Common myeloid progenitor, CD34-positive (primary cell): ENCODE measurements around the gene LRRC4C.
"Not testable (repeated sequence)": the region's sequence is repeated elsewhere in the genome, so short reads cannot be mapped to it uniquely, and the experiment has no call there.

Source experiments
- CTCF ChIA-PET: fragments of 350-600 bp; sonication (Branson Sonifier 250); formaldehyde crosslinking; loops from one replicate; lab custom pipeline; 2021; ENCODE audit warnings: antibody characterized with exemption; lab: Charles Lee
- POLR2A ChIA-PET: fragments of 350-600 bp; sonication (Branson Sonifier 250); formaldehyde crosslinking; loops from one replicate; lab custom pipeline; 2021; ENCODE audit warnings: antibody characterized with exemption; lab: Charles Lee
- DNase-seq, 3 donors: peaks; one replicate each; pipeline versions ENCODE4 v3.0.0 to v3.0.0-alpha.2; 2013
- H3K27ac ChIP-seq, 2 experiments: 1 replicate in 1 of 2; 2 replicates in 1 of 2; pipeline ENCODE4 v1.7.0; 2013; ENCODE audit warnings: inconsistent platforms in 2 of 2, low read length in 2 of 2, mild to moderate bottlenecking in 2 of 2, low read depth in 1 of 2, moderate library complexity in 1 of 2; ENCODE audit not compliant: severe bottlenecking in 2 of 2, insufficient read depth in 1 of 2, poor library complexity in 1 of 2
- H3K27me3 ChIP-seq, 5 experiments: replicated peaks in 2 of 5; 1 replicate in 3 of 5; 2 replicates in 2 of 5; pipeline versions ENCODE4 v1.6.1 to v1.7.0; 2013; ENCODE audit warnings: low read length in 4 of 5, mild to moderate bottlenecking in 2 of 5, moderate library complexity in 2 of 5, inconsistent platforms in 1 of 5; ENCODE audit not compliant: insufficient read depth in 5 of 5, control insufficient read depth in 4 of 5
- H3K36me3 ChIP-seq, 4 experiments: 1 replicate in 2 of 4; 2 replicates in 2 of 4; pipeline versions ENCODE4 v1.6.1 to v1.7.0; 2013; ENCODE audit warnings: low read length in 3 of 4, control low read depth in 1 of 4, mild to moderate bottlenecking in 1 of 4; ENCODE audit not compliant: control insufficient read depth in 4 of 4, insufficient read depth in 4 of 4
- H3K4me1 ChIP-seq, 4 experiments: 1 replicate in 3 of 4; 2 replicates in 1 of 4; pipeline versions ENCODE4 v1.6.1 to v1.7.1; 2013; ENCODE audit warnings: low read length in 3 of 4, mild to moderate bottlenecking in 3 of 4, control low read depth in 1 of 4, inconsistent platforms in 1 of 4, moderate library complexity in 1 of 4; ENCODE audit not compliant: control insufficient read depth in 4 of 4, insufficient read depth in 4 of 4; ENCODE audit errors: control extremely low read depth in 1 of 4
- H3K4me3 ChIP-seq, 7 experiments: 1 replicate in 4 of 7; 2 replicates in 3 of 7; pipeline versions ENCODE4 v1.5.1 to v1.7.0; 2013; ENCODE audit warnings: mild to moderate bottlenecking in 7 of 7, low read length in 6 of 7, moderate library complexity in 6 of 7, inconsistent platforms in 2 of 7, low read depth in 2 of 7, control low read depth in 1 of 7; ENCODE audit not compliant: insufficient read depth in 4 of 7, control insufficient read depth in 1 of 7; ENCODE audit errors: extremely low read depth in 1 of 7
- H3K9me3 ChIP-seq, 5 experiments: 1 replicate in 4 of 5; 2 replicates in 1 of 5; pipeline versions ENCODE4 v1.6.1 to v1.7.1; 2013; ENCODE audit warnings: low read length in 4 of 5, mild to moderate bottlenecking in 2 of 5, inconsistent platforms in 1 of 5, low read depth in 1 of 5, moderate library complexity in 1 of 5; ENCODE audit not compliant: control insufficient read depth in 4 of 5, insufficient read depth in 2 of 5; ENCODE audit errors: control extremely low read depth in 1 of 5
- WGBS: methylation state at CpG from one replicate; pipeline ENCODE4 v1.1.5; 2013; ENCODE audit not compliant: insufficient coverage; 5-methylcytosine and 5-hydroxymethylcytosine counted together

The LRRC4C gene

DNA sequence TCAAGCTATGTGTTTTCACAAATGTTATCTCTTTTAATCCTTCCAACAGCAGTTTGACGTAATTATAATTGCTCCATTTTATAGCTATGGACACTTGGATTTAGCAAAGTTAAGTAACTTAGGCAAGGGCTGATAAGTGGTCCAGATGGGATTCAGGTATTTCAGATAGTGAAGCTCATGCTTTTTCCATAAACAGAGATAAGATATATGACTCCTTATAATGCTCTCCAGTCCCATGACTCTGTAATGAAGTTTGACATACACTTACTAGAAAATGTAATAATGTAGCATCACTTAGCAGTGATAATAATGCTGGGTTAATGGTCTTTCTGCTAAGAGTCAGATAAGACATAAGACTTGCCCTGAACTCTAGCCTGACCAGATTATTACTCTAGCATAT is 892.1 kb downstream of the LRRC4C start:
- no CpG with 5 or more reads among the region's 1 CpG for WGBS
- Histone ChIP-seq H3K27ac (no peak overlapping the region), H3K27me3 (no peaks in the 10 kb centered on the region), H3K4me1 (no peaks in the 10 kb centered on the region), H3K36me3 (no peaks in the 10 kb centered on the region), H3K4me3 (no peak overlapping the region), H3K9me3 (no peaks in the 10 kb centered on the region)
- no peak for DNase-seq
- ChIA-PET CTCF (no interaction called here), POLR2A (no interaction called here)

DNA sequence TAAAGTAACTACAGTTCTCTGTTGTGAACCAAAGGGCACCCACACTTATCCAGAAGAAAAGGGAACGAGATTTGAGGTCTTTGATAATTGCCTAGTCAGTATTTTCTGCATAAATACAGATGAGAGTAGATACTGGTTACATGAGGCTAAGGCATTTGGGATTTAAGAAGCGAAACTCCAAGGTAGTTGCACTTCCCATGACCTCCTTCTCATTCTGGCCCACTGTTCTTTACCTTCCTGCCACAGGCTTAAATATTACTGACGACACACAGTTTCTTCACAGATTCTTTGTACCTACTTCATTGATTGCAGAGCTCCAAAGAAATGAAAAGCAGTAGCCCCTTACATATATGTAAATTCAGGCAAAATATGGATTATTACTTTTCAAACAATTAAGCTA is 915.3 kb downstream of the LRRC4C start:
- no peak for DNase-seq
- Histone ChIP-seq H3K27me3 (no peaks in the 10 kb centered on the region), H3K27ac (no peak overlapping the region), H3K9me3 (no peaks in the 10 kb centered on the region), H3K4me3 (no peak overlapping the region), H3K36me3 (no peaks in the 10 kb centered on the region), H3K4me1 (no peaks in the 10 kb centered on the region)
- POLR2A ChIA-PET: no interaction called here
- 100% methylated on average over 1 of the region's 3 CpGs for WGBS
- CTCF ChIA-PET: no interaction called here

DNA sequence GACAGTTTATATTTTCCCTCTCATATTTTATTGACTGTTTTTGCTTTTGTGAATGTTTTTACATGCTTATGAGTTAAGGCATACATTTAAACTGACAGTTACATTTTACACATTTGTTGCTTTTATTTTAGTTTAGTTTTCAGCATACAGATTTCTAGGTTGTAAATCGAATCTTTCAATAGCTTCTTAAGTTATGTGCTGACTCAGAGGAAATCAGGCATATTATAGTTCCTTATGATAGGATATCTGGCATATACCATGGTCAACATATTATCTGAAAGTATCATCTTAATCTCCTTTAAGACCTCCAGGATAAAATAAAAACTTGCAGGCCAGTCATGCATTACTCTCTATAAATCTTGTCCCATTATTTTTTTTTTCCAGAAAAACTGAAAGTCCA is 916.6 kb downstream of the LRRC4C start:
- no peak for DNase-seq
- no peaks in the 10 kb centered on the region for H3K4me1 ChIP-seq
- CTCF ChIA-PET: no interaction called here
- H3K27me3 ChIP-seq: no peaks in the 10 kb centered on the region
- POLR2A ChIA-PET: no interaction called here
- H3K27ac ChIP-seq: no peak overlapping the region
- no peaks in the 10 kb centered on the region for H3K9me3 ChIP-seq
- H3K36me3 ChIP-seq: no peaks in the 10 kb centered on the region
- WGBS: no CpG with 5 or more reads among the region's 1 CpG
- no peak overlapping the region for H3K4me3 ChIP-seq

DNA sequence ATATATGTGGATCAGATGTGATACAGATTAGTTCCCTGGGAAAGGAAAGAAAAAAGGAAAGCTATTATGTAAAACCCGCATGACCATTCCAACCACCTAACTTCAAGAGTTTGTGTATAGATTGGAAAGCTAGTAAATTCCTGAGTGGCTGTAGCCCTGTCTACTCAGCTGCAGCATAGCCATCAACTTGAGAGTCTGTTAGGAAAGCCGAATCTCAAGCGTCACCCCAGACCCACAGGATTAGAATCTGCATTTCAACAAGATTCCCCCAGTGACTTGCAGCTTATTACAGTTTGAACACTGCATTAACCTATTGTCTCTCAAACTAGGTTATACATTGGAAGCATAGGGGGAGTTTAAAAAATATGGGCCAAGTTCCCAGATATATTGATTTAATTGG is 921.7 kb downstream of the LRRC4C start:
- H3K4me1 ChIP-seq: no peaks in the 10 kb centered on the region
- POLR2A ChIA-PET: no interaction called here
- no peaks in the 10 kb centered on the region for H3K9me3 ChIP-seq
- H3K27ac ChIP-seq: no peak overlapping the region
- CTCF ChIA-PET: no interaction called here
- no peaks in the 10 kb centered on the region for H3K36me3 ChIP-seq
- whole genome bisulfite sequencing: 83% methylated on average over 2 of the region's 3 CpGs
- no peak overlapping the region for H3K4me3 ChIP-seq
- no peak for DNase-seq
- H3K27me3 ChIP-seq: no peaks in the 10 kb centered on the region

DNA sequence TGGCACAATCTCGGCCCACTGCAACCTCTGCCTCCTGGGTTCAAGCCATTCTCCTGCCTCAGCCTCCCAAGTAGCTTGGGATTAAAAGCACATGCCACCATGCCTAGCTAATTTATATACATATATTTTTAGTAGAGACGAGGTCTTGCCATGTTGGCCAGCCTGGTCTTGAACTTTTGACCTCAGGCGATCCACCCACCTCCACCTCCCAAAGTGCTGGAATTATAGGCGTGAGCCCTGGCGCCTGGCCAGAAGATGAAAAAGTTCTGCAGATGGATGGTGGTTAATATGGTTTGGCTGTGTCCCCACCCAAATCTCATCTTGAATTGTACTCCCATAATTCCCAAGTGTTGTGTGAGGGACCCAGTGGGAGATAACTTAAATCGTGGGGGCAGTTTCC is 937.4 kb downstream of the LRRC4C start:
- not testable (repeated sequence) for DNase-seq
- no CpG with 5 or more reads among the region's 6 CpGs for WGBS

DNA sequence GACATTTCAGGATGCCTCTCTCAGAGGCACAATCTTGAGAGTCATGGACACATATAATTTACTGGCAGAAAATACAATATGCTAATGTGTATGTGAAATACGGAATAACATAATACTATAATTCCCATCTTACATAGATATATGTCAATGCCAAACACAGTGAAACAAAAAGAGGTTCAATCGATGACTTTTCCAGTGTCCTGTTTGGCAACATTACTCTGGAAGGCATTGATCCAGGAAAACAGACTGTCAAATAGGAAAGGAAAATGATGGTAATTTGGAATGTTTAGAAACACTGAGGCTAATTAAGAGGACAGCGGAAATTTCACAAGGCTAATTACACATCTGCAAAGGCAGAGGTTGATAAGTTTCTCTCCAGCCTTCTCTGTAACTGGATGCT is 942.3 kb downstream of the LRRC4C start:
- Histone ChIP-seq H3K4me1 (no peaks in the 10 kb centered on the region), H3K4me3 (no peak overlapping the region), H3K27ac (no peak overlapping the region), H3K36me3 (no peaks in the 10 kb centered on the region), H3K27me3 (no peaks in the 10 kb centered on the region), H3K9me3 (no peaks in the 10 kb centered on the region)
- POLR2A ChIA-PET: no interaction called here
- DNase-seq: no peak
- CTCF ChIA-PET: no interaction called here
- 100% methylated on average over 1 of the region's 3 CpGs for WGBS

More for the DNA sequence above, 937.4 kb downstream of the LRRC4C start:
- H3K9me3 ChIP-seq, H3K4me3 ChIP-seq, H3K27me3 ChIP-seq, H3K4me1 ChIP-seq, H3K36me3 ChIP-seq, POLR2A ChIA-PET, H3K27ac ChIP-seq, CTCF ChIA-PET: not testable (repeated sequence)

DNA sequence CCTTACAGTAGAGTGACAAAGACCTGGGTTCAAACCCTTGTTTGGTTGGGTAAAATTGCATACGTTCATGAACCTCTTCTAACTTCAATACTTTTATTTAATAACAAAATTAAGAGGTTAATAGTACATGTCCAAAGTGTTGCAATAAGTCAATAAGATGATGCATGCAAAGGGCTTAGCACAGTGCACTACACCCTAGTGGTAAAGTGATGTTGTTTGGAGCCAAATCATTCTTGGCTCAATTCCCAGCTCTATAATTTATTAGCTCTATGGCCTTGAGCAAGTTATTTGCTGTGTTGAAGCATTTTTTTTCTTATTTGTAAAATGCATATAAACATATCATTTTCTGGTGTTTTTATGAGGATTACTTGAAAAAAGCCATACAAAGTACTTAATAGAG is 945.3 kb downstream of the LRRC4C start:
- no CpG with 5 or more reads among the region's 1 CpG for WGBS
- Histone ChIP-seq H3K4me3 (no peak overlapping the region), H3K9me3 (no peaks in the 10 kb centered on the region), H3K27me3 (no peaks in the 10 kb centered on the region), H3K4me1 (no peaks in the 10 kb centered on the region), H3K27ac (no peak overlapping the region), H3K36me3 (no peaks in the 10 kb centered on the region)
- ChIA-PET POLR2A (no interaction called here), CTCF (no interaction called here)
- DNase-seq: no peak
